Germinal center (tissue), 1 donor: ENCODE results near the gene ARRDC4.

Source experiments
- DNase-seq: peaks from one replicate; pipeline ENCODE4 v3.0.0; 2012; ENCODE audit warnings: mixed read lengths, low spot score

ARRDC4 gene

GRCh38 chr15:97960364-97961066 lies at the start of gene ARRDC4:
ARRDC4 (plus strand) TSS chr15:97960703; CDS start chr15:97960862, 159 bp downstream.
- peak; percentile 94 for DNase-seq

- DNase-seq: no peak
Observed at GRCh38 chr15:97914711-97915110, 45.8 kb upstream of the ARRDC4 start.

GRCh38 chr15:97915261-97915660 lies 45.2 kb upstream of the ARRDC4 start:
- DNase-seq: no peak

- no peak for DNase-seq
Observed at GRCh38 chr15:97921296-97921865, 39.1 kb upstream of the ARRDC4 start.

GRCh38 chr15:97929456-97930229 lies 30.9 kb upstream of the ARRDC4 start:
- no peak for DNase-seq

- no peak for DNase-seq
Observed at GRCh38 chr15:97930230-97930629, 30.3 kb upstream of the ARRDC4 start.

- no peak for DNase-seq
Observed at GRCh38 chr15:97931314-97931713, 29.2 kb upstream of the ARRDC4 start.

GRCh38 chr15:97933589-97933988 lies 26.9 kb upstream of the ARRDC4 start:
- DNase-seq: no peak

- DNase-seq: no peak
Observed at GRCh38 chr15:97940993-97941392, 19.5 kb upstream of the ARRDC4 start.

- no peak for DNase-seq
Observed at GRCh38 chr15:97941572-97941971, 18.9 kb upstream of the ARRDC4 start.

GRCh38 chr15:97944724-97945123 lies 15.8 kb upstream of the ARRDC4 start:
- DNase-seq: no peak

GRCh38 chr15:97947465-97948260 lies 12.8 kb upstream of the ARRDC4 start:
- DNase-seq: no peak

GRCh38 chr15:97953254-97953653 lies 7.2 kb upstream of the ARRDC4 start:
- no peak for DNase-seq

- no peak for DNase-seq
Observed at GRCh38 chr15:97953748-97954147, 6.8 kb upstream of the ARRDC4 start.

- DNase-seq: no peak
Observed at GRCh38 chr15:97955035-97955434, 5.5 kb upstream of the ARRDC4 start.

GRCh38 chr15:97955529-97955928 lies 5.0 kb upstream of the ARRDC4 start:
- no peak for DNase-seq

GRCh38 chr15:97959724-97960363 lies 659 bp upstream of the ARRDC4 start:
- no peak for DNase-seq

GRCh38 chr15:97961067-97961954 lies 808 bp downstream of the ARRDC4 start:
- peak; percentile 15 for DNase-seq

- no peak for DNase-seq
Observed at GRCh38 chr15:97962263-97962662, 1.8 kb downstream of the ARRDC4 start.

- DNase-seq: peak; percentile 38
Observed at GRCh38 chr15:97963779-97964178, 3.3 kb downstream of the ARRDC4 start.

- no peak for DNase-seq
Observed at GRCh38 chr15:97966246-97966645, 5.7 kb downstream of the ARRDC4 start.
